GM12873 (cell line): ENCODE data around the gene PLEKHM3.

Experiments
- TF ChIP-seq, protein P1 (sequence below): IDR thresholded peaks from 2 replicates; pipeline ENCODE4 v1.5.1; 2012; ENCODE audit warnings: low read depth, mild to moderate bottlenecking, moderate library complexity, low read length, control low read depth; ENCODE audit not compliant: insufficient read depth; ENCODE audit errors: missing control alignments

The PLEKHM3 gene

DNA sequence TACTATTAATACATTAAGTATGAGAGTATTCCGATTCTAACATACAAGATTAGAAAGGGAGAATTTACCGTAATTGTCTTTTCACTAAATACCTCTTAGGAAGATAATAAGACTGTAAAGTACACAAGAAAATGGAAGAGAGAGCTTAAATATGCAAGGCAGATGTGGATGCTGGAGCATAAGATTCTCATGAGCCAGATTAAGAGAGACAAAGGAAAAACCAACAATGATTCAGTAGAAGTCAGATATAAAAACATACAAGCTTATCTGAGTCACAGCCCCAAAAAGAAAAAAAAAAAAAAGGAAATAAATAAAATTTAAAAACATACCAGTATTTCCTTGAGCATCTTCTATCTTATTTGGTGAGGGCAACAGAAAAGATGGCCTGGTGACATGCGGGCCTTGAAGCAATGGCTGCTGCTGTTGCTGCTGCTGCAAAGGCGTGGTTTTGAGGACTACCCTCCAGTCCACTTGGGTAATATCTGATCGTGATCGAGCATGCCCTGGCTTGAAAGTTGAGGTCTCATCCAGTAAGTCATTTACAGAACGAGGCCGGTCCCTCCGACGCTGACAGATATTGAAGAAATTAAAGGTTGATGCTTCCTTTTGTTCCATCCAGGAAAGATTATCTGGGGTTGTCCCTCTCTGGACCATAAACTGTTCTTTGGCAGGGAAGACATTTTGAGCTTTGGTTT, 24.5 kb downstream of the PLEKHM3 start:
- TF ChIP-seq, protein P1, sequence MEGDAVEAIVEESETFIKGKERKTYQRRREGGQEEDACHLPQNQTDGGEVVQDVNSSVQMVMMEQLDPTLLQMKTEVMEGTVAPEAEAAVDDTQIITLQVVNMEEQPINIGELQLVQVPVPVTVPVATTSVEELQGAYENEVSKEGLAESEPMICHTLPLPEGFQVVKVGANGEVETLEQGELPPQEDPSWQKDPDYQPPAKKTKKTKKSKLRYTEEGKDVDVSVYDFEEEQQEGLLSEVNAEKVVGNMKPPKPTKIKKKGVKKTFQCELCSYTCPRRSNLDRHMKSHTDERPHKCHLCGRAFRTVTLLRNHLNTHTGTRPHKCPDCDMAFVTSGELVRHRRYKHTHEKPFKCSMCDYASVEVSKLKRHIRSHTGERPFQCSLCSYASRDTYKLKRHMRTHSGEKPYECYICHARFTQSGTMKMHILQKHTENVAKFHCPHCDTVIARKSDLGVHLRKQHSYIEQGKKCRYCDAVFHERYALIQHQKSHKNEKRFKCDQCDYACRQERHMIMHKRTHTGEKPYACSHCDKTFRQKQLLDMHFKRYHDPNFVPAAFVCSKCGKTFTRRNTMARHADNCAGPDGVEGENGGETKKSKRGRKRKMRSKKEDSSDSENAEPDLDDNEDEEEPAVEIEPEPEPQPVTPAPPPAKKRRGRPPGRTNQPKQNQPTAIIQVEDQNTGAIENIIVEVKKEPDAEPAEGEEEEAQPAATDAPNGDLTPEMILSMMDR = no peak

DNA sequence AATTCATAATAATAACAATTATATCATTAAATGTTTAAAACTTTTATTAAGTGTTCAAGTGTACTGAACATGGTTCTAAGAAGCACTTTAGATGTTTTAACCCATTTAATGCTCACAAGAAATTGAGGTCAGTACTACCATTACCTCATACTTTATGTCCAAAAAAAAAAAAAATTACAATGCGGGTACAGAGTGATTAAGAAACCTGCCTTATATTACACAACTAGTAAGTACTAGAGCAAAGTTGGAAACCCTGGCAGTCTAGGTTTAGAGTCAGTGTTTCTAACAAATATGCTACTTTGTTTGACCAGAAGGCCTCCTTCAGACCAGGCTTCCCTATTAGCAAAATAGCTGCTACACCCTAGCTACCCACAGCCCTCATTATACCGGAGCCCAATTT, 28.5 kb downstream of the PLEKHM3 start:
- TF ChIP-seq, protein P1 = no peak

DNA sequence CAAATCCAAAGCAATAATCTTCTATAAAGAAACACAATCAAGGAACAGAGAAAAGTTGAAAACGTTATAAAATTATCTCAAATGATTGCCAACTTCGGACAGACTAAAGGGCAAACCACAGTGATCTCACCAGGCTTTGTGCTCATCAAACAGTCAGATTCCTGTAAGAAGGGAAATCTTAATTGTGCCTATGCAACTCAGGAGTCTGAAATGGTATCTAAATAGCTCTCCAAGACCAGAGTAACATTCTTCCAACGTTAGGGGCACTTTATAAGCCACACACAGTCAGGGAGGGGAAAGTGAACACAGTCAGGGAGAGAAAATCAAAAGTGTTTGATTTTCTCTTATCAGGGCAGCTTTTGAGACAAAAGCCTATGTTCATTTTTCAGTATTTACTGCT, 29.4 kb downstream of the PLEKHM3 start:
- TF ChIP-seq, protein P1 = no peak

DNA sequence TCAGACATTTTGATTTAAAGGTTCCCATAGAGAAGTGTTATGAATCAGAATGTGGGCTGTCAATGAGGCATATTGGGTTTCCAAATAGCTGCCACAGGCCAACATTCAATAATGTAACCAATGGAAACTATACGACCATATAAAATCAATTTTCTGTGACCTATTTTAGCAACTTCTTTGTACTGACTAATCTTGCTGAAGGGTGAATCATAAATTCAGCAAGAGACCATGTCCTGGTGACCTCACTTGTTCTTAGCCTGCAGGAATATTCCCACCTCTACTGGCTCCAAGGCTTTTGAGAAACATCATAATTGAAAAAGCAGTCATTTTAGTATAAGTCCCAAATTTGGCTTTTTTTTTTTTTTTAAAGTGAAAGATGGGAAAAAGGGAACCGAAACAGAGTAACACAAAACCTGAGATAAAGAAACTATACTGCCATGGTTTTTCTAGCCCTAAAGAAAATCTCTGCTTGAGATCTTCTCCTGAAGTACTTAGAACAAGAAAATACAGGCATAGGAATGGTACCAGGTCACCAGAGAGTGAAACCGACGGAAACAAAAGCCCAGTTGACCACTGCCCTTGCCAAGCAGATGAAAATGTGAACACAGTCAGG, 32.1 kb downstream of the PLEKHM3 start:
- TF ChIP-seq, protein P1 = no peak

DNA sequence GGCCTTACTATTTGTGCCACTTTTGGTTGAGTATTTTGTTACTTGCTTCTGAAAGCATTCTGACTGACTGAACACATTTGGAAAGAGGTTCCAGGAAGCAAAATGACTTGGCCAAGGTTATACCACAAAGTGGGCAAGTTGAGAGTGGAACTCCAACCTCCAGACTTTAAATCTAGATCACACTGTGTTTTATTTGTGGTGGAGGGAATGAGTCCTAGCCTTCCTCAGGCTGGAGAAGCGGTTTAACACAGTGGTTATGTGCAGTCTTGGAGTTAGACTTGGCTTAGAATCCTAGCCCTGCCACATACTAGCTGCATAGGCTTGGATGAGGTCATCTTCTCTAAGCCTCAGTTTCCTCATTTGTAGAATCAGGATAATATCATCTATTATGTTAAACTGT, 33.4 kb downstream of the PLEKHM3 start:
- TF ChIP-seq, protein P1 = no peak

DNA sequence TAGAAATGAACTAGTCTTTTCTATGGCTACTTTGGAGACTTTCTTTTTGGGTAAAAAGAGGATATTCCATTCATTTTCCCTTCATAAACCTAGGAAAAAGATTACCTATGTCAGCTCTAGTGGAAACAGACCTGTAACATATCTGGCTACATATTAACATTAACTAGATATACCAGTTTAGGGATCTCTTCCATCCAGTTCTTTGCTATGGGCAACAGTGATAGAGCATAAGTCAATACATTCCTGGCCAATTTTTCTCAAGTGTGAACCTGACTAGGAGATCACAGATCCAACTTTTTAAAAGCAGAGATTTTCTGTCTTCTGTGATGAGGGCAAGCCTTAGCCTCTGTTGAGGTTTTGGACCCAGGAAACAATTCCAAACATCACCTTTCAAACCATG, 34.5 kb downstream of the PLEKHM3 start:
- TF ChIP-seq, protein P1 = no peak

DNA sequence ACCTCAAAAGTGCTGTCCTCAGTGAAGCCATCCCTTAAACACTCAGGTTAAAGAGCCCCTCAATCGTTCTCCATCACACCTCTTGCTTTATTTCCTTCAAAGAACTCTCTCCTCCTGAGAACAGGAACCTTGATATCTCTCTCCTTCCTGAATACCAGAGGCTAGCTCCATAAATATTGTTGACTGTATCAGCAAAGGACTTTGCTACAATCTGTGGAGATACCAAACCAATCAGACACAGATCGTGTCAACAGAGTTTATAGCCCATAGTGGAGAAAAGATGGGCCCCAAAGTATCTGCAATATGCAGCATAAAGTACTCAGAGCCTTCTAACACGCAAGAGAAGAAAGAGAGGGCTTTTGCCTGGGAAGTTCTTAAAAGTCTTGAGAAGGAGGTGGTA, 36.4 kb downstream of the PLEKHM3 start:
- TF ChIP-seq, protein P1 = no peak
